A549 (cell line): Measurements from ENCODE around the gene CLPSL1. TPM values are rescaled to one million over a fixed set of nuclear protein-coding genes. Genes with fewer than 3 reads are reported as not detected.

Source experiments
- ATAC-seq, 2 experiments: fragments of 200-7000 bp in 1 of 2; fragments of >200 bp in 1 of 2; cut with Nextera tagmentation in 1 of 2; cut with Tn5 transposase in 1 of 2; 3 replicates each; pipeline versions ENCODE4 v1.8.0 to v1.9.1; 2018 to 2020; ENCODE audit warnings: mild to moderate bottlenecking in 1 of 2, moderate library complexity in 1 of 2
- CTCF ChIA-PET: fragments of 300-600 bp; sonication (Branson Sonifier 250); formaldehyde crosslinking; extraction: SDS; loops from one replicate; lab custom pipeline; 2021; ENCODE audit warnings: antibody characterized with exemption, inconsistent platforms; lab: Yijun Ruan, JAX
- POLR2A ChIA-PET: fragments of 350-600 bp; formaldehyde crosslinking; extraction: SDS; loops from one replicate; lab custom pipeline; 2021; ENCODE audit warnings: antibody characterized with exemption, inconsistent platforms; lab: Yijun Ruan, JAX
- DNase-seq, 2 experiments: peaks; one replicate each; pipeline versions ENCODE4 v3.0.0 to v3.0.0-alpha.2; 2011 to 2016; ENCODE audit warnings: low read depth in 1 of 2, low spot score in 1 of 2
- FAIRE-seq: peaks from 2 replicates; lab custom pipeline; 2011; peaks lifted over from hg19 to GRCh38; lab: Jason Lieb, UNC
- H3K27ac ChIP-seq, 2 experiments: fragments of >200 bp; sonication (Bioruptor Twin); formaldehyde crosslinking; 3 replicates each; pipeline ENCODE4 v1.5.1; 2016 to 2017
- H3K4me1 ChIP-seq: fragments of >200 bp; sonication (Bioruptor Twin); formaldehyde crosslinking; 3 replicates; pipeline ENCODE4 v1.6.1; 2016
- H3K4me2 ChIP-seq: fragments of >200 bp; sonication (Bioruptor Twin); formaldehyde crosslinking; 3 replicates; pipeline ENCODE4 v1.6.1; 2016
- H3K4me3 ChIP-seq: fragments of >200 bp; sonication (Bioruptor Twin); formaldehyde crosslinking; 3 replicates; pipeline ENCODE4 v1.5.1; 2016
- H3K9me3 ChIP-seq: fragments of >200 bp; sonication (Bioruptor Twin); formaldehyde crosslinking; 3 replicates; pipeline ENCODE4 v1.6.1; 2016
- BHLHE40 ChIP-seq: IDR thresholded peaks from 2 replicates; pipeline ENCODE4 v1.6.1; 2012; ENCODE audit warnings: low read depth, low read length, inconsistent platforms
- CEBPB ChIP-seq, 2 experiments: fragments of >200 bp in 1 of 2; sonication (Bioruptor Twin) in 1 of 2; formaldehyde crosslinking in 1 of 2; IDR thresholded peaks; 2 replicates each; pipeline ENCODE4 v1.6.1; 2012 to 2016
- CHD4 ChIP-seq: fragments of 200-600 bp; sonication (generic); IDR thresholded peaks from 2 replicates; pipeline ENCODE4 v1.6.1; 2016; ENCODE audit warnings: antibody characterized with exemption, mild to moderate bottlenecking, borderline replicate concordance
- EHMT2 ChIP-seq: fragments of 200-600 bp; sonication (generic); IDR thresholded peaks from 2 replicates; pipeline ENCODE4 v1.6.1; 2016; ENCODE audit warnings: antibody characterized with exemption, low read depth, mild to moderate bottlenecking, moderate library complexity
- ELK1 ChIP-seq: fragments of 150-350 bp; IDR thresholded peaks from 2 replicates; pipeline ENCODE4 v1.6.1; 2014; ENCODE audit warnings: low read depth, mild to moderate bottlenecking, low read length
- FOSB ChIP-seq: fragments of 250-450 bp; sonication (Bioruptor Pico); IDR thresholded peaks from 2 replicates; pipeline ENCODE4 v1.5.0; 2020; ENCODE audit warnings: mild to moderate bottlenecking, moderate library complexity
- GATA3 ChIP-seq: IDR thresholded peaks from 2 replicates; pipeline ENCODE4 v1.6.1; 2012; ENCODE audit warnings: borderline replicate concordance
- HDAC2 ChIP-seq: fragments of 200-600 bp; sonication (generic); IDR thresholded peaks from 2 replicates; pipeline ENCODE4 v1.6.1; 2016
- HMGXB4 ChIP-seq: fragments of 250-450 bp; sonication (Bioruptor Pico); IDR thresholded peaks from 2 replicates; pipeline ENCODE4 v1.5.0; 2021; ENCODE audit warnings: mild to moderate bottlenecking, moderate library complexity, borderline replicate concordance
- HOXB13 ChIP-seq: fragments of 250-450 bp; sonication (Bioruptor Pico); IDR thresholded peaks from 2 replicates; pipeline ENCODE4 v1.5.0; 2020; ENCODE audit warnings: low read depth, mild to moderate bottlenecking, moderate library complexity
- HOXB5 ChIP-seq: fragments of 250-450 bp; sonication (Bioruptor Pico); IDR thresholded peaks from 2 replicates; pipeline ENCODE4 v1.5.0; 2020; ENCODE audit warnings: mild to moderate bottlenecking, moderate library complexity
- JUNB ChIP-seq: fragments of >200 bp; sonication (Bioruptor Twin); formaldehyde crosslinking; IDR thresholded peaks from 2 replicates; pipeline ENCODE4 v1.6.1; 2016
- MAFK ChIP-seq: fragments of 450-650 bp; IDR thresholded peaks from 2 replicates; pipeline ENCODE4 v1.6.1; 2014; ENCODE audit not compliant: partially characterized antibody
- MAX ChIP-seq: IDR thresholded peaks from 2 replicates; pipeline ENCODE4 v1.6.1; 2012
- MAZ ChIP-seq: fragments of 150-350 bp; IDR thresholded peaks from 2 replicates; pipeline ENCODE4 v1.6.1; 2014; ENCODE audit warnings: antibody characterized with exemption, low read depth, low read length, borderline replicate concordance
- MYC ChIP-seq: IDR thresholded peaks from 2 replicates; pipeline ENCODE4 v1.6.1; 2012; ENCODE audit warnings: mild to moderate bottlenecking, inconsistent platforms, low read length, improper control_type of control experiment, borderline replicate concordance
- NPAS2 ChIP-seq: fragments of 250-450 bp; sonication (Bioruptor Pico); IDR thresholded peaks from 2 replicates; pipeline ENCODE4 v1.8.0; 2022; ENCODE audit warnings: mild to moderate bottlenecking, moderate library complexity, borderline replicate concordance
- RAD21 ChIP-seq, 2 experiments: fragments of >200 bp in 1 of 2; sonication (Bioruptor Twin) in 1 of 2; formaldehyde crosslinking in 1 of 2; IDR thresholded peaks in 1 of 2; conservative IDR thresholded peaks in 1 of 2; 2 replicates in 1 of 2; 3 replicates in 1 of 2; pipeline ENCODE4 v1.6.1; 2012 to 2018; ENCODE audit warnings: inconsistent platforms in 1 of 2
- RARB ChIP-seq: fragments of 250-450 bp; sonication (Bioruptor Pico); IDR thresholded peaks from 2 replicates; pipeline ENCODE4 v1.8.0; 2021; ENCODE audit warnings: mild to moderate bottlenecking, moderate library complexity
- RCOR1 ChIP-seq: fragments of 150-350 bp; IDR thresholded peaks from 2 replicates; pipeline ENCODE4 v1.6.1; 2014; ENCODE audit warnings: antibody characterized with exemption, low read length, low read depth
- RNF2 ChIP-seq: fragments of 200-600 bp; sonication (generic); IDR thresholded peaks from 2 replicates; pipeline ENCODE4 v1.6.1; 2016; ENCODE audit warnings: low read depth, mild to moderate bottlenecking, antibody characterized with exemption, moderate library complexity, borderline replicate concordance
- TFCP2L1 ChIP-seq: fragments of 250-450 bp; sonication (Bioruptor Pico); IDR thresholded peaks from 2 replicates; pipeline ENCODE4 v1.5.0; 2021; ENCODE audit warnings: mild to moderate bottlenecking
- ZC3H11A ChIP-seq: fragments of 450-650 bp; IDR thresholded peaks from 2 replicates; pipeline ENCODE4 v1.6.1; 2014; ENCODE audit warnings: antibody characterized with exemption, mild to moderate bottlenecking
- ZSCAN20 ChIP-seq: fragments of 250-450 bp; sonication (Bioruptor Pico); IDR thresholded peaks from 2 replicates; pipeline ENCODE4 v1.8.0; 2022; ENCODE audit warnings: mild to moderate bottlenecking, moderate library complexity
- WGBS: methylation state at CpG from one replicate; pipeline ENCODE4 v1.1.6; 2017; ENCODE audit errors: missing lambda C conversion rate; 5-methylcytosine and 5-hydroxymethylcytosine counted together
- polyA plus RNA-seq, 4 experiments: library from polyadenylated mRNA; depleted of rRNA in 3 of 4; stranded (reverse); fragments of >200 nt; fragmentation: RNase III in 1 of 4; extraction: RNeasy Plus Mini Kit Qiagen cat#74134 plus additional on column Dnase treatment in 1 of 4; gene quantifications; 2 replicates in 3 of 4; 3 replicates in 1 of 4; pipeline ENCODE4 v1.2.3, GENCODE V29; 2011 to 2017
- TF ChIP-seq, protein P1 (sequence below): fragments of 200-600 bp; sonication (generic); IDR thresholded peaks from 2 replicates; pipeline ENCODE4 v1.6.1; 2016; ENCODE audit warnings: antibody characterized with exemption, mild to moderate bottlenecking, moderate library complexity
- TF ChIP-seq, protein P2 (sequence below): fragments of 450-650 bp; IDR thresholded peaks from 2 replicates; pipeline ENCODE4 v1.6.1; 2014; ENCODE audit warnings: antibody characterized with exemption

Gene CLPSL1
- polyA plus RNA-seq, 2 of the 4 experiments (the other 2 are of a cell fraction): not detected

GRCh38 chr6:35745509-35745908 is 35.3 kb upstream of the CLPSL1 start:
- TF ChIP-seq HDAC2: no peak
- TF ChIP-seq HOXB13 (CRISPR knock-in tag): no peak
- TF ChIP-seq TFCP2L1 (CRISPR knock-in tag): no peak
- no peak for TF ChIP-seq ZC3H11A
- no peak for TF ChIP-seq GATA3
- TF ChIP-seq CHD4: no peak
- no peak for TF ChIP-seq FOSB (CRISPR knock-in tag)
- no peak for TF ChIP-seq ZSCAN20 (CRISPR knock-in tag)
- no peak for TF ChIP-seq RARB (CRISPR knock-in tag)
- TF ChIP-seq MAZ: no peak
- no peak for TF ChIP-seq CEBPB (IDR thresholded peaks at IDR 0.05)
- TF ChIP-seq RAD21 (conservative IDR thresholded peaks at IDR 0.05 in 1 of 2, IDR thresholded peaks at IDR 0.05 in 1 of 2): no peak
- TF ChIP-seq RNF2: no peak
- TF ChIP-seq HOXB5 (CRISPR knock-in tag): no peak
- TF ChIP-seq HMGXB4 (CRISPR knock-in tag): no peak
- TF ChIP-seq MYC: no peak
- TF ChIP-seq MAX: no peak
- no peak for TF ChIP-seq MAFK
- WGBS: 72% methylated on average over 7 of the region's 7 CpGs
- CTCF ChIA-PET: no interaction called here
- Histone ChIP-seq H3K9me3 (no peaks in the 10 kb centered on the region), H3K4me3 (no peak overlapping the region), H3K4me2 (no peak overlapping the region), H3K27ac (no peak overlapping the region), H3K4me1 (no peaks in the 10 kb centered on the region)
- POLR2A ChIA-PET: no interaction called here
- DNase-seq (no peak), FAIRE-seq (no peak), ATAC-seq (no peak)

DNA sequence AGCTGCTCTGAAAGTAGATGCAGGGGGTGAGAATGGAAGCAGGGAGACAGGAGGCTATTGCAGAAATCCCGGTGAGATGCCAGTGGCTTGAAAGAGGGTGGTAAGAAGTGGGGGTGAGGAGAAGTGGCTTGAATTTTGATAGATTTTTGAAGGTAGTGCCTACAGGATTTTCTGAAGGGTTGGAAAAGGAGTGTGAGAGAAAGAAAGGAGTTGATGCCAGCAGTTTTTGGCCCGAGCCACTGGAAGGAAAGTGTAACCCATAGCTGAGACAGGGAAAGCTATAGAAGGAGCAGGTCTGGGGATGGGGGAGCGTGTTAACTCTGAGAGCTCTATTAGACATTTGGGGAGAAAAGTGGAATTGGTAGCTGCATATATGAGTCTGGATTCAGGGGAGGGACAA is 34.3 kb upstream of the CLPSL1 start:
- ChIA-PET POLR2A (interaction anchor here (0.7 kb wide), 1 partner anchor 250 kb away, joined by 5 read pairs; the partner anchor contains the start of gene TEAD3), CTCF (interaction anchor here (0.7 to 1.7 kb wide), 2 partner anchors 9 to 158 kb away, joined by 4 read pairs; no protein-coding TSS in a partner anchor)
- no peaks in the 10 kb centered on the region for H3K4me1 ChIP-seq
- no peak overlapping the region for H3K27ac ChIP-seq
- ATAC-seq: no peak
- WGBS: 52% methylated on average over 3 of the region's 3 CpGs
- DNase-seq: no peak
- TF ChIP-seq BHLHE40: no peak
- no peak for TF ChIP-seq NPAS2 (CRISPR knock-in tag)
- no peak for FAIRE-seq
- no peak overlapping the region for H3K4me3 ChIP-seq
- no peak overlapping the region for H3K4me2 ChIP-seq
- H3K9me3 ChIP-seq: no peaks in the 10 kb centered on the region

DNA sequence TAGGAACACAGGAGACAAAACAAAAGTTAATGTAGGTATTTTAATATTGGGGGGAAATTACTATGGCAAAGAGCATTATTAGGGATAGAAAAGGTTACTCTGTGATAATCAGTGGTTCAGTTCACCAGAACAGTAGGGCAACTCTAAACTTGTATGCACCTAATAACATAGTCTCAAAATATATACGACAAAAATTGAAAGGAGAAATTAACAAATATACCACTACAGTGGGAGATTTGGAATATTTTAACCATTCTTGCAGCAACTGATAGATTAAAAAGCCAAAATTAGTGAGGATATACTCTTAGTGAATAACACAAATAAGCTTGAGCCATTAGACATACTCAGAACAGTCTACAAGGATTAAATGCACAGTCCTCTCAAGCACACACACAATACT is 32.9 kb upstream of the CLPSL1 start:
- ChIA-PET CTCF (interaction anchor here (0.6 to 1.7 kb wide), 3 partner anchors 10 to 163 kb away, joined by 3 to 5 read pairs (median 4); no protein-coding TSS in a partner anchor), POLR2A (interaction anchor here (0.6 kb wide), 1 partner anchor 22 kb away, joined by 5 read pairs; no protein-coding TSS in a partner anchor)
- no peak for ATAC-seq
- no peak for FAIRE-seq
- Histone ChIP-seq H3K9me3 (no peaks in the 10 kb centered on the region), H3K4me2 (no peak overlapping the region), H3K27ac (no peak overlapping the region), H3K4me1 (no peaks in the 10 kb centered on the region), H3K4me3 (no peak overlapping the region)
- DNase-seq: no peak
- 44% methylated on average over 1 of the region's 1 CpG for WGBS
- TF ChIP-seq MAX (no peak), ELK1 (no peak), ZC3H11A (no peak), RCOR1 (no peak), EHMT2 (no peak), JUNB (no peak), HOXB5 (CRISPR knock-in tag) (no peak)
- TF ChIP-seq, protein P1, sequence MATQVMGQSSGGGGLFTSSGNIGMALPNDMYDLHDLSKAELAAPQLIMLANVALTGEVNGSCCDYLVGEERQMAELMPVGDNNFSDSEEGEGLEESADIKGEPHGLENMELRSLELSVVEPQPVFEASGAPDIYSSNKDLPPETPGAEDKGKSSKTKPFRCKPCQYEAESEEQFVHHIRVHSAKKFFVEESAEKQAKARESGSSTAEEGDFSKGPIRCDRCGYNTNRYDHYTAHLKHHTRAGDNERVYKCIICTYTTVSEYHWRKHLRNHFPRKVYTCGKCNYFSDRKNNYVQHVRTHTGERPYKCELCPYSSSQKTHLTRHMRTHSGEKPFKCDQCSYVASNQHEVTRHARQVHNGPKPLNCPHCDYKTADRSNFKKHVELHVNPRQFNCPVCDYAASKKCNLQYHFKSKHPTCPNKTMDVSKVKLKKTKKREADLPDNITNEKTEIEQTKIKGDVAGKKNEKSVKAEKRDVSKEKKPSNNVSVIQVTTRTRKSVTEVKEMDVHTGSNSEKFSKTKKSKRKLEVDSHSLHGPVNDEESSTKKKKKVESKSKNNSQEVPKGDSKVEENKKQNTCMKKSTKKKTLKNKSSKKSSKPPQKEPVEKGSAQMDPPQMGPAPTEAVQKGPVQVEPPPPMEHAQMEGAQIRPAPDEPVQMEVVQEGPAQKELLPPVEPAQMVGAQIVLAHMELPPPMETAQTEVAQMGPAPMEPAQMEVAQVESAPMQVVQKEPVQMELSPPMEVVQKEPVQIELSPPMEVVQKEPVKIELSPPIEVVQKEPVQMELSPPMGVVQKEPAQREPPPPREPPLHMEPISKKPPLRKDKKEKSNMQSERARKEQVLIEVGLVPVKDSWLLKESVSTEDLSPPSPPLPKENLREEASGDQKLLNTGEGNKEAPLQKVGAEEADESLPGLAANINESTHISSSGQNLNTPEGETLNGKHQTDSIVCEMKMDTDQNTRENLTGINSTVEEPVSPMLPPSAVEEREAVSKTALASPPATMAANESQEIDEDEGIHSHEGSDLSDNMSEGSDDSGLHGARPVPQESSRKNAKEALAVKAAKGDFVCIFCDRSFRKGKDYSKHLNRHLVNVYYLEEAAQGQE: no peak
- TF ChIP-seq, protein P2, sequence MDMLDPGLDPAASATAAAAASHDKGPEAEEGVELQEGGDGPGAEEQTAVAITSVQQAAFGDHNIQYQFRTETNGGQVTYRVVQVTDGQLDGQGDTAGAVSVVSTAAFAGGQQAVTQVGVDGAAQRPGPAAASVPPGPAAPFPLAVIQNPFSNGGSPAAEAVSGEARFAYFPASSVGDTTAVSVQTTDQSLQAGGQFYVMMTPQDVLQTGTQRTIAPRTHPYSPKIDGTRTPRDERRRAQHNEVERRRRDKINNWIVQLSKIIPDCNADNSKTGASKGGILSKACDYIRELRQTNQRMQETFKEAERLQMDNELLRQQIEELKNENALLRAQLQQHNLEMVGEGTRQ: no peak
